H1 (cell line): ENCODE results near the gene KANSL1. TPM values are rescaled to one million over a fixed set of nuclear protein-coding genes. Genes with fewer than 3 reads are reported as not detected.

Experiments
- CHD7 ChIP-seq: fragments of 300-600 bp; sonication (generic); IDR thresholded peaks from 2 replicates; pipeline ENCODE4 v1.7.1; 2012; ENCODE audit warnings: low read length, moderate library complexity, mild to moderate bottlenecking, inconsistent platforms; ENCODE audit not compliant: insufficient replicate concordance
- CTCF ChIP-seq, 3 experiments: IDR thresholded peaks; 1 replicate in 2 of 3; 2 replicates in 1 of 3; pipeline versions ENCODE4 v1.5.1 to v1.6.1; 2011; ENCODE audit warnings: low read length in 3 of 3, mild to moderate bottlenecking in 3 of 3, inconsistent platforms in 2 of 3, low read depth in 1 of 3, moderate library complexity in 1 of 3; ENCODE audit not compliant: insufficient read depth in 1 of 3; ENCODE audit errors: control extremely low read depth in 1 of 3
- TAF1 ChIP-seq: IDR thresholded peaks from 2 replicates; pipeline ENCODE4 v1.6.1; 2011; ENCODE audit warnings: mild to moderate bottlenecking, low read depth, low read length
- TEAD4 ChIP-seq: IDR thresholded peaks from 2 replicates; pipeline ENCODE4 v1.6.1; 2012; ENCODE audit warnings: low read depth, low read length, inconsistent platforms, mixed read lengths
- polyA plus RNA-seq, 7 experiments: library from polyadenylated mRNA; depleted of rRNA in 3 of 7; stranded (reverse) in 5 of 7; unstranded in 2 of 7; fragments of >200 nt in 5 of 7; fragments of 200-250 nt in 2 of 7; gene quantifications; 1 replicate in 5 of 7; 2 replicates in 1 of 7; 4 replicates in 1 of 7; pipeline versions ENCODE4 v1.2.1 to v1.2.3, GENCODE V29; 2011 to 2013; ENCODE audit warnings: missing spikeins in 2 of 7, mixed read lengths in 2 of 7
- total RNA-seq: library from RNA; stranded (reverse); fragmentation: NEBNext Ultra II Directional; extraction: Animal tissue kit (Norgen Biotek cat#: 25700); gene quantifications from 2 replicates; pipeline ENCODE4 v1.2.1, GENCODE V29; 2021

The KANSL1 gene
- total and polyA plus RNA-seq, 2 of the 8 experiments (the other 6 are each of a cell fraction or from before 2014, with no cell fraction given): 34.0 to 128 TPM

GRCh38 chr17:46057366-46057765 lies 135.9 kb downstream of the KANSL1 start (continued):
- TF ChIP-seq CHD7: no peak
- TF ChIP-seq TEAD4: no peak
- TF ChIP-seq CTCF (IDR thresholded peaks at IDR 0.05; ENCODE audit: control extremely low read depth in 1 of 3, insufficient read depth in 1 of 3, low read depth in 1 of 3, low read length in 3 of 3): no peak
- no peak for TF ChIP-seq TAF1
- TF ChIP-seq, all 59 proteins: peak for 0
